Brain microvascular endothelial cell (primary cell): Measurements from ENCODE around the gene GATM.
"Not testable (repeated sequence)": the region's sequence is repeated elsewhere in the genome, so short reads cannot be mapped to it uniquely, and the experiment has no call there.

Source experiments
- DNase-seq: peaks from one replicate; pipeline ENCODE4 v3.0.0-alpha.2; 2020
- H3K27ac ChIP-seq: fragments of 250-450 bp; sonication (Bioruptor Pico); 2 replicates; pipeline ENCODE4 v1.5.1; 2020; ENCODE audit warnings: mild to moderate bottlenecking, moderate library complexity
- H3K27me3 ChIP-seq: fragments of 250-450 bp; sonication (Bioruptor Pico); replicated peaks from 2 replicates; pipeline ENCODE4 v1.5.1; 2020; ENCODE audit warnings: mild to moderate bottlenecking
- H3K36me3 ChIP-seq: fragments of 250-450 bp; sonication (Bioruptor Pico); replicated peaks from 2 replicates; pipeline ENCODE4 v1.5.1; 2020; ENCODE audit warnings: mild to moderate bottlenecking
- H3K4me3 ChIP-seq: 2 replicates; pipeline ENCODE4 v1.5.1; 2011; ENCODE audit warnings: low read depth, mild to moderate bottlenecking, control low read depth, low read length, moderate library complexity
- in situ Hi-C: cut with HindIII; loops from 2 replicates; pipeline ENCODE4 v1.10.0; 2017; ENCODE audit warnings: low sequenced_read_pairs, low pct_ligation_motif_present
- TF ChIP-seq, protein P1 (sequence below): IDR thresholded peaks from 2 replicates; pipeline ENCODE4 v1.5.1; 2011; ENCODE audit warnings: low read depth, mild to moderate bottlenecking, moderate library complexity, low read length, control low read depth, inconsistent platforms; ENCODE audit errors: missing control alignments

Gene GATM

GRCh38 chr15:45371546-45371945, 6.8 kb downstream of the GATM start:
- no peak overlapping the region for H3K27ac ChIP-seq
- TF ChIP-seq, protein P1, sequence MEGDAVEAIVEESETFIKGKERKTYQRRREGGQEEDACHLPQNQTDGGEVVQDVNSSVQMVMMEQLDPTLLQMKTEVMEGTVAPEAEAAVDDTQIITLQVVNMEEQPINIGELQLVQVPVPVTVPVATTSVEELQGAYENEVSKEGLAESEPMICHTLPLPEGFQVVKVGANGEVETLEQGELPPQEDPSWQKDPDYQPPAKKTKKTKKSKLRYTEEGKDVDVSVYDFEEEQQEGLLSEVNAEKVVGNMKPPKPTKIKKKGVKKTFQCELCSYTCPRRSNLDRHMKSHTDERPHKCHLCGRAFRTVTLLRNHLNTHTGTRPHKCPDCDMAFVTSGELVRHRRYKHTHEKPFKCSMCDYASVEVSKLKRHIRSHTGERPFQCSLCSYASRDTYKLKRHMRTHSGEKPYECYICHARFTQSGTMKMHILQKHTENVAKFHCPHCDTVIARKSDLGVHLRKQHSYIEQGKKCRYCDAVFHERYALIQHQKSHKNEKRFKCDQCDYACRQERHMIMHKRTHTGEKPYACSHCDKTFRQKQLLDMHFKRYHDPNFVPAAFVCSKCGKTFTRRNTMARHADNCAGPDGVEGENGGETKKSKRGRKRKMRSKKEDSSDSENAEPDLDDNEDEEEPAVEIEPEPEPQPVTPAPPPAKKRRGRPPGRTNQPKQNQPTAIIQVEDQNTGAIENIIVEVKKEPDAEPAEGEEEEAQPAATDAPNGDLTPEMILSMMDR, result no peak
- H3K4me3 ChIP-seq, result no peak overlapping the region
- in situ Hi-C loops, result no loop called here
- H3K36me3 ChIP-seq, result no peaks in the 10 kb centered on the region
- peaks cover 8% of the 10 kb centered on the region for H3K27me3 ChIP-seq
- no peak for DNase-seq

- DNase-seq, H3K4me3 ChIP-seq, H3K27ac ChIP-seq, H3K36me3 ChIP-seq, H3K27me3 ChIP-seq, in situ Hi-C loops: not testable (repeated sequence)
Measured at GRCh38 chr15:45370042-45370441, 8.3 kb downstream of the GATM start.

- H3K27me3 ChIP-seq, in situ Hi-C loops, H3K4me3 ChIP-seq, H3K27ac ChIP-seq, DNase-seq, H3K36me3 ChIP-seq: not testable (repeated sequence)
Measured at GRCh38 chr15:45367222-45367621, 11.1 kb downstream of the GATM start.

- in situ Hi-C loops, result no loop called here
- no peak for DNase-seq
- Histone ChIP-seq H3K36me3 (no peaks in the 10 kb centered on the region), H3K27ac (no peak overlapping the region), H3K4me3 (no peak overlapping the region), H3K27me3 (no peaks in the 10 kb centered on the region)
- TF ChIP-seq, protein P1, result no peak
Measured at GRCh38 chr15:45364271-45364670, 14.1 kb downstream of the GATM start.

DNA sequence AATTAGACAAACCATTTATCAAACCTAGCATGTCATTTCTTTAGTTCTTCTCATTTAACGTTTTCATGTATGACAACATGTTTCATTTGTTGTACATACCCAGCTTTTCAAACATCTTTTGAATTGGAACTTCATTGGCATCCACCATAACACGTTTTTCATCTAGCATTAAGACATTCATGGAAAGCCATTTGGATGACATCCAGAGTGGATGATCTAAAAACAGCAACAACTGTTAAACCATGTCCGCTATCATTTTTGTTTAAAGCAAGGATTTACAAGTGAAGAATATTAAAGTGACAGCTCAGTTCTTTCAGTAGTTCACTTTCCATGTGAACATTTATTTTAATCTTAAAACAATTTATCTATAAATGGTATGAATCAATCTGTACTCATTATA, 14.5 kb downstream of the GATM start:
- Histone ChIP-seq H3K36me3 (no peaks in the 10 kb centered on the region), H3K27ac (no peak overlapping the region), H3K4me3 (no peak overlapping the region), H3K27me3 (no peaks in the 10 kb centered on the region)
- TF ChIP-seq, protein P1, result no peak
- DNase-seq, result no peak
- in situ Hi-C loops, result no loop called here

DNA sequence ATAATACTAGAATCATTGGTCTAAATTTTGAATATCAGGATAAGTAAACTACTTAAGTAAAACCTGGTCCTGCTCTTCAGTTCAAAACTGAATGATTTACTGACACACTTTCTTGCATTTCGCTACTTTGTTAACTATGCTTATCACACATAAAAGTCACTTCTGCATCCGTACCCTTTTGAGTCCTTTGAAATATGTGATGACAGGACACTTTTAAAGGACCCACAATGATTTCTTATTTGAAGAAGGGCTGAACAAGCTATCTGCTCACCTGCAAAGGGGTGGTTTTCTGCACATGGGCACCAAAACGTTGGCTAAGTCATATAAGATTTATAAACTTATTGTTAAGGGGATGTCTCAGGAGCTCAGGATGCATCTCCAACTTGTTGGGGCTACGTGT, 15.0 kb downstream of the GATM start:
- in situ Hi-C loops, result no loop called here
- DNase-seq, result no peak

GRCh38 chr15:45362419-45362818, 15.9 kb downstream of the GATM start:
- no peaks in the 10 kb centered on the region for H3K36me3 ChIP-seq
- in situ Hi-C loops, result no loop called here
- DNase-seq, result no peak

More for the DNA sequence above, 15.0 kb downstream of the GATM start:
- no peaks in the 10 kb centered on the region for H3K27me3 ChIP-seq
- no peak overlapping the region for H3K27ac ChIP-seq
- no peak overlapping the region for H3K4me3 ChIP-seq
- no peaks in the 10 kb centered on the region for H3K36me3 ChIP-seq
- TF ChIP-seq, protein P1, result no peak

More at GRCh38 chr15:45362419-45362818, 15.9 kb downstream of the GATM start:
- Histone ChIP-seq H3K4me3 (no peak overlapping the region), H3K27me3 (no peaks in the 10 kb centered on the region), H3K27ac (no peak overlapping the region)
- TF ChIP-seq, protein P1, result no peak
